ENCODE measurements around the gene MEIOC.
"Not testable (repeated sequence)": the region's sequence is repeated elsewhere in the genome, so short reads cannot be mapped to it uniquely, and the experiment has no call there.

Gene MEIOC

GRCh38 chr17:44623070-44623725, 33.1 kb upstream of the MEIOC start:
- Histone ChIP-seq H3K36me3 (ENCODE audit: insufficient read depth, low read length) (no peaks in the 10 kb centered on the region), H3K9ac (ENCODE audit: insufficient read length) (no peak overlapping the region), H3K9me3 (ENCODE audit: low read depth, low read length) (no peaks in the 10 kb centered on the region), H3K27ac (no peak overlapping the region), H3K4me3 (no peak overlapping the region)
- no peak for DNase-seq (ENCODE audit: low read depth, low spot score)
- TF ChIP-seq EZH2 (IDR thresholded peaks at IDR 0.05): no peak
- TF ChIP-seq POLR2AphosphoS5 (IDR thresholded peaks at IDR 0.05; ENCODE audit: borderline replicate concordance, low read depth, low read length): no peak
- TF ChIP-seq FOXP2 (optimal IDR thresholded peaks at IDR 0.05; ENCODE audit: control extremely low read depth, extremely low read length, insufficient read depth): no peak

GRCh38 chr17:44627513-44628242, 28.6 kb upstream of the MEIOC start:
- Histone ChIP-seq H3K9me3 (ENCODE audit: low read depth, low read length) (no peaks in the 10 kb centered on the region), H3K9ac (ENCODE audit: insufficient read length) (no peak overlapping the region), H3K4me3 (no peak overlapping the region), H3K27ac (no peak overlapping the region), H3K36me3 (ENCODE audit: insufficient read depth, low read length) (no peaks in the 10 kb centered on the region)
- TF ChIP-seq EZH2 (IDR thresholded peaks at IDR 0.05) (no peak), FOXP2 (optimal IDR thresholded peaks at IDR 0.05; ENCODE audit: control extremely low read depth, extremely low read length, insufficient read depth) (no peak), POLR2AphosphoS5 (IDR thresholded peaks at IDR 0.05; ENCODE audit: borderline replicate concordance, low read depth, low read length) (no peak)
- no peak for DNase-seq (ENCODE audit: low read depth, low spot score)

GRCh38 chr17:44628243-44629188, 27.8 kb upstream of the MEIOC start:
- no peak for TF ChIP-seq FOXP2 (optimal IDR thresholded peaks at IDR 0.05; ENCODE audit: control extremely low read depth, extremely low read length, insufficient read depth)
- Histone ChIP-seq H3K27ac (no peak overlapping the region), H3K4me3 (no peak overlapping the region), H3K9ac (ENCODE audit: insufficient read length) (no peak overlapping the region), H3K36me3 (ENCODE audit: insufficient read depth, low read length) (no peaks in the 10 kb centered on the region), H3K9me3 (ENCODE audit: low read depth, low read length) (no peaks in the 10 kb centered on the region)
- no peak for DNase-seq (ENCODE audit: low read depth, low spot score)

- H3K9ac ChIP-seq (ENCODE audit: insufficient read length): no peak overlapping the region
- H3K36me3 ChIP-seq (ENCODE audit: insufficient read depth, low read length): no peaks in the 10 kb centered on the region
- H3K4me3 ChIP-seq: no peak overlapping the region
- TF ChIP-seq FOXP2 (optimal IDR thresholded peaks at IDR 0.05; ENCODE audit: control extremely low read depth, extremely low read length, insufficient read depth) (no peak), EZH2 (IDR thresholded peaks at IDR 0.05) (no peak), POLR2AphosphoS5 (IDR thresholded peaks at IDR 0.05; ENCODE audit: borderline replicate concordance, low read depth, low read length) (no peak)
- no peaks in the 10 kb centered on the region for H3K9me3 ChIP-seq (ENCODE audit: low read depth, low read length)
- DNase-seq (ENCODE audit: low read depth, low spot score): no peak
- H3K27ac ChIP-seq: no peak overlapping the region
Measured at GRCh38 chr17:44629314-44629713, 27.0 kb upstream of the MEIOC start.

GRCh38 chr17:44630703-44631102, 25.6 kb upstream of the MEIOC start:
- Histone ChIP-seq H3K36me3 (ENCODE audit: insufficient read depth, low read length) (no peaks in the 10 kb centered on the region), H3K4me3 (no peak overlapping the region), H3K9me3 (ENCODE audit: low read depth, low read length) (no peaks in the 10 kb centered on the region), H3K27ac (no peak overlapping the region), H3K9ac (ENCODE audit: insufficient read length) (no peak overlapping the region)
- no peak for DNase-seq (ENCODE audit: low read depth, low spot score)
- TF ChIP-seq FOXP2 (optimal IDR thresholded peaks at IDR 0.05; ENCODE audit: control extremely low read depth, extremely low read length, insufficient read depth) (no peak), POLR2AphosphoS5 (IDR thresholded peaks at IDR 0.05; ENCODE audit: borderline replicate concordance, low read depth, low read length) (no peak), EZH2 (IDR thresholded peaks at IDR 0.05) (no peak)

DNA sequence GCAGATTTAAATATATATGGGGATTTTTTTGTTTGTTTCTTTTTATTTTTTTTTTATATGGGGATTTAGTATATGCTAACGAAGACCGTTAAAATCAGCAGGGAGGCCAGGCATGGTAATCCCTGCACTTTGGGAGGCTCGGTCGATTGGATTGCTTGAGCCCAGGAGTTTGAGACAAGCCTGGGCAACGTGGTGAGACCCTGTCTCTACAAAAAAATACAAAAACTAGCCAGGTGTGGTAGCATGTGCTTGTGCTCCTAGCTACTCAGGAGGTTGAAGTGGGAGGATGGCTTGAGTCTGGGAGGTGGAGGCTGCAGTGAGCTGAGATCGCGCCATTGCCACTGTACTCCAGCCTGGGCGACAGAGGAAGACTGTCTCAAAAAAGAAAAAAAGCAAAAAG, 22.3 kb upstream of the MEIOC start:
- Histone ChIP-seq H3K9ac (ENCODE audit: insufficient read length) (no peak overlapping the region), H3K4me3 (no peak overlapping the region), H3K9me3 (ENCODE audit: low read depth, low read length) (no peaks in the 10 kb centered on the region), H3K36me3 (ENCODE audit: insufficient read depth, low read length) (no peaks in the 10 kb centered on the region), H3K27ac (no peak overlapping the region)
- TF ChIP-seq FOXP2 (optimal IDR thresholded peaks at IDR 0.05; ENCODE audit: control extremely low read depth, extremely low read length, insufficient read depth) (no peak), EZH2 (IDR thresholded peaks at IDR 0.05) (no peak), POLR2AphosphoS5 (IDR thresholded peaks at IDR 0.05; ENCODE audit: borderline replicate concordance, low read depth, low read length) (no peak)
- no peak for DNase-seq (ENCODE audit: low read depth, low spot score)

GRCh38 chr17:44634401-44634800, 21.9 kb upstream of the MEIOC start:
- H3K9me3 ChIP-seq (ENCODE audit: low read depth, low read length); H3K36me3 ChIP-seq (ENCODE audit: insufficient read depth, low read length); DNase-seq (ENCODE audit: low read depth, low spot score); H3K9ac ChIP-seq (ENCODE audit: insufficient read length); H3K27ac ChIP-seq; H3K4me3 ChIP-seq: not testable (repeated sequence)

GRCh38 chr17:44636562-44636961, 19.7 kb upstream of the MEIOC start:
- TF ChIP-seq POLR2AphosphoS5 (IDR thresholded peaks at IDR 0.05; ENCODE audit: borderline replicate concordance, low read depth, low read length): no peak
- TF ChIP-seq EZH2 (IDR thresholded peaks at IDR 0.05): no peak
- TF ChIP-seq FOXP2 (optimal IDR thresholded peaks at IDR 0.05; ENCODE audit: control extremely low read depth, extremely low read length, insufficient read depth): no peak
- Histone ChIP-seq H3K9me3 (ENCODE audit: low read depth, low read length) (no peaks in the 10 kb centered on the region), H3K27ac (no peak overlapping the region), H3K36me3 (ENCODE audit: insufficient read depth, low read length) (no peaks in the 10 kb centered on the region), H3K4me3 (no peak overlapping the region), H3K9ac (ENCODE audit: insufficient read length) (no peak overlapping the region)
- peak; percentile 26 for DNase-seq (ENCODE audit: low read depth, low spot score)
